Nephron progenitor cell (in vitro differentiated cells): ENCODE data around the gene MPIG6B.

Experiments used
- DNase-seq: peaks from one replicate; pipeline ENCODE4 v3.0.0; 2021
- H3K27ac Mint-ChIP-seq: 2 replicates; pipeline ENCODE4 v1.8.0; 2021; ENCODE audit warnings: mild to moderate bottlenecking, moderate library complexity, mixed read lengths
- H3K27me3 Mint-ChIP-seq: 2 replicates; pipeline ENCODE4 v1.8.0; 2021; ENCODE audit warnings: mild to moderate bottlenecking, low read depth, mixed read lengths; ENCODE audit not compliant: poor library complexity
- H3K36me3 Mint-ChIP-seq: 2 replicates; pipeline ENCODE4 v1.8.0; 2021; ENCODE audit warnings: low read depth, mixed read lengths
- H3K4me1 Mint-ChIP-seq: 2 replicates; pipeline ENCODE4 v1.8.0; 2021; ENCODE audit warnings: mixed read lengths
- H3K4me3 Mint-ChIP-seq: 2 replicates; pipeline ENCODE4 v1.8.0; 2021; ENCODE audit warnings: mild to moderate bottlenecking, moderate library complexity, mixed read lengths
- H3K9me3 Mint-ChIP-seq: 2 replicates; pipeline ENCODE4 v1.8.0; 2021; ENCODE audit warnings: mild to moderate bottlenecking, moderate library complexity, mixed read lengths
- CTCF ChIP-seq: fragments of 200-600 bp; sonication (generic); IDR thresholded peaks from 2 replicates; pipeline ENCODE4 v1.5.0; 2021; ENCODE audit warnings: antibody characterized with exemption

MPIG6B gene

GRCh38 chr6:31732029-31732428, 8.9 kb downstream of the MPIG6B start:
- peaks cover 72% of the 10 kb centered on the region for H3K4me1 Mint-ChIP-seq
- no peak overlapping the region for H3K27ac Mint-ChIP-seq
- H3K4me3 Mint-ChIP-seq, result no peak overlapping the region

DNA sequence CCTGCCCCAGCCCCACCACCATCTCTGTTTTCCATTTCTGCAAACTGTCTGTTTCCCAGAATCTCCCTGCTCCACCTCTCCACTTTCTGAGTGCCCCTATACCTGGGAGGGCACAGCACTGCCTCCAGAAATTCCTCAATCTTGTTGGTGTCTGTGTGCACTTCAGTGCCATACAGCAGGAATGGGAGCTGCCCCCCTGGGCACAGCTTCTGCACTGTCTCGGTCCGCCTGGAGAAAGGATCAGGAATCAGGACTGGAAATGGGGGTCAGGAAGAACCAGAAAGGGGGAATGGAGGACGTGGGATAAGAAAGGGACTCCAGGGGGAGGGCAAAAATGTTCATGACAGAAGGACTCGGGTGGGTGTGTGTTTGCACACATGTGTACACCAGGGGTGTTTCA, 10.6 kb downstream of the MPIG6B start:
- TF ChIP-seq CTCF, result no peak
- H3K36me3 Mint-ChIP-seq, result peaks cover 35% of the 10 kb centered on the region
- peaks cover 78% of the 10 kb centered on the region for H3K4me1 Mint-ChIP-seq
- no peaks in the 10 kb centered on the region for H3K9me3 Mint-ChIP-seq
- H3K27ac Mint-ChIP-seq, result peak overlapping the region; percentile 77
- H3K4me3 Mint-ChIP-seq, result peak overlapping the region; percentile 98
- no peaks in the 10 kb centered on the region for H3K27me3 Mint-ChIP-seq
- no peak for DNase-seq

More at GRCh38 chr6:31732029-31732428, 8.9 kb downstream of the MPIG6B start:
- no peaks in the 10 kb centered on the region for H3K27me3 Mint-ChIP-seq
- no peak for DNase-seq
- H3K36me3 Mint-ChIP-seq, result peaks cover 48% of the 10 kb centered on the region
- H3K9me3 Mint-ChIP-seq, result no peaks in the 10 kb centered on the region
- no peak for TF ChIP-seq CTCF

GRCh38 chr6:31734247-31734820, 11.2 kb downstream of the MPIG6B start:
- peaks cover 29% of the 10 kb centered on the region for H3K36me3 Mint-ChIP-seq
- H3K27me3 Mint-ChIP-seq, result no peaks in the 10 kb centered on the region
- H3K4me1 Mint-ChIP-seq, result peaks cover 78% of the 10 kb centered on the region
- H3K4me3 Mint-ChIP-seq, result peak overlapping the region; percentile 98
- TF ChIP-seq CTCF, result no peak
- no peak for DNase-seq
- no peaks in the 10 kb centered on the region for H3K9me3 Mint-ChIP-seq
- H3K27ac Mint-ChIP-seq, result peak overlapping the region; percentile 94

DNA sequence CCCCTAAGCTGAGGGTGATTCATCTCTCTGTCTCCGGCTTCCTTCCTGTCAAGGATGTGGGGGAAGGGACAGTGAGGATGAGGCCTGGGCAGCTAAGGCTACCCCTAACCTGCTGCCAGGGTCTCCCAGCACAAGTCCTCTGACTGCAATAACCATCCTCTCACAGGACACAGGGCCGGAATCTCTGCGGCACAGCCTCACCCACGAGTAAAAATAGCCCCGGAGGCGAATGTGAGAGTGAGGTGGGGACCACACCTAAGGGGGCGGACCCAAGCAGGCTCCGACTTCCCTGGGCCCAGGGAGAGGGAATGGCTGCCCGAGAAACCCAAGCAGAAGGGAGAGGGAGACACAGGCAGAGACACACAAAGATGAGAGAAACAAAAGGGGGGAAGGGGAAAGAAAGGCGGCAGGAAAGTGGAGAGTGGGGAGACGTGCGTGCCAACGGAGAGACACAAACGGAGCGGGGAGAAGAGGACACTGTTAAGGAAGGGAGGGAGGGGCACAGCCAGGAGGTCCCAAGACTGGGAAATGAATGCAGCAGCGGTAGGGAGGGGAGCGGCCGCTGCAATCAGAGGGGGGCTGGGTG, 11.7 kb downstream of the MPIG6B start:
- peak overlapping the region; percentile 98 for H3K4me3 Mint-ChIP-seq
- peaks cover 2% of the 10 kb centered on the region for H3K27me3 Mint-ChIP-seq
- no peak for TF ChIP-seq CTCF
- H3K36me3 Mint-ChIP-seq, result peaks cover 29% of the 10 kb centered on the region
- H3K4me1 Mint-ChIP-seq, result peaks cover 82% of the 10 kb centered on the region
- peak; percentile 44 for DNase-seq
- H3K9me3 Mint-ChIP-seq, result no peaks in the 10 kb centered on the region
- H3K27ac Mint-ChIP-seq, result peak overlapping the region; percentile 99

GRCh38 chr6:31736021-31736767, 13.0 kb downstream of the MPIG6B start, which contains the start of gene CLIC1:
TSS of gene CLIC1 (minus strand) at chr6:31736530. CDS start at chr6:31736300, 230 bp downstream.
- H3K27me3 Mint-ChIP-seq, result peaks cover 3% of the 10 kb centered on the region
- TF ChIP-seq CTCF, result no peak
- peaks cover 83% of the 10 kb centered on the region for H3K4me1 Mint-ChIP-seq
- H3K9me3 Mint-ChIP-seq, result no peaks in the 10 kb centered on the region
- DNase-seq, result peak; percentile 71
- H3K27ac Mint-ChIP-seq, result peak within 1 kb of the TSS; percentile 99
- peak within 1 kb of the TSS; percentile 98 for H3K4me3 Mint-ChIP-seq
- peaks cover 29% of the 10 kb centered on the region for H3K36me3 Mint-ChIP-seq
